HG03521 (cell line): ENCODE measurements around the gene MSANTD4.
"Not testable (repeated sequence)": the region's sequence is repeated elsewhere in the genome, so short reads cannot be mapped to it uniquely, and the experiment has no call there.

ENCODE experiments used
- ATAC-seq: cut with Tn5 transposase; IDR thresholded peaks from one replicate; pipeline ENCODE4 v1.9.1; 2021; ENCODE audit warnings: mild to moderate bottlenecking, moderate library complexity; ENCODE audit not compliant: unreplicated experiment

Gene MSANTD4

GRCh38 chr11:106014620-106015019 lies 7.4 kb downstream of the MSANTD4 start:
- ATAC-seq, result no peak

- ATAC-seq, result no peak
Measured at GRCh38 chr11:106014035-106014434, 8.0 kb downstream of the MSANTD4 start.

GRCh38 chr11:106012744-106013143 lies 9.3 kb downstream of the MSANTD4 start:
- ATAC-seq, result no peak

- no peak for ATAC-seq
Measured at GRCh38 chr11:106011481-106011880, 10.6 kb downstream of the MSANTD4 start.

GRCh38 chr11:106003094-106003493 lies 18.9 kb downstream of the MSANTD4 start:
- not testable (repeated sequence) for ATAC-seq

GRCh38 chr11:106001304-106002012 lies 20.6 kb downstream of the MSANTD4 start:
- ATAC-seq, result no peak

- ATAC-seq, result no peak
Measured at GRCh38 chr11:105991888-105992287, 30.2 kb downstream of the MSANTD4 start.

GRCh38 chr11:105989124-105989523 lies 32.9 kb downstream of the MSANTD4 start:
- no peak for ATAC-seq

- ATAC-seq, result no peak
Measured at GRCh38 chr11:105988197-105988596, 33.8 kb downstream of the MSANTD4 start.

- no peak for ATAC-seq
Measured at GRCh38 chr11:105986554-105986953, 35.5 kb downstream of the MSANTD4 start.

GRCh38 chr11:105979997-105980703 lies 41.9 kb downstream of the MSANTD4 start:
- no peak for ATAC-seq

- no peak for ATAC-seq
Measured at GRCh38 chr11:105975128-105975527, 46.9 kb downstream of the MSANTD4 start.

- no peak for ATAC-seq
Measured at GRCh38 chr11:105969756-105970155, 52.3 kb downstream of the MSANTD4 start.

GRCh38 chr11:105968021-105968697 lies 53.9 kb downstream of the MSANTD4 start:
- no peak for ATAC-seq

GRCh38 chr11:105960252-105961245 lies 61.5 kb downstream of the MSANTD4 start:
- ATAC-seq, result no peak
